Prostate gland (tissue), 2 donors: ENCODE results near the gene MCEE. TPM values are rescaled to one million over a fixed set of nuclear protein-coding genes. Genes with fewer than 3 reads are reported as not detected.
"Not testable (repeated sequence)": the region's sequence is repeated elsewhere in the genome, so short reads cannot be mapped to it uniquely, and the experiment has no call there.

Experiments
- DNase-seq: peaks from one replicate; pipeline ENCODE4 v3.0.0-alpha.2; 2019; ENCODE audit warnings: low spot score
- H3K27ac ChIP-seq, 2 donors: fragments of 200-600 bp; sonication (generic); 2 replicates each; pipeline ENCODE4 v1.5.1; 2017 to 2019
- H3K27me3 ChIP-seq: fragments of 200-600 bp; sonication (generic); replicated peaks from 2 replicates; pipeline ENCODE4 v1.5.1; 2019; ENCODE audit not compliant: insufficient read depth
- H3K36me3 ChIP-seq, 2 donors: fragments of 200-600 bp; sonication (generic); 1 replicate in 1 of 2; 2 replicates in 1 of 2; pipeline versions ENCODE4 v1.5.1 to v1.8.1; 2017 to 2019
- H3K4me1 ChIP-seq: fragments of 200-600 bp; sonication (generic); replicated peaks from 2 replicates; pipeline ENCODE4 v1.5.1; 2019
- H3K4me3 ChIP-seq, 2 donors: fragments of 200-600 bp; sonication (generic); 2 replicates each; pipeline ENCODE4 v1.5.1; 2017 to 2019
- H3K9me3 ChIP-seq: fragments of 200-600 bp; sonication (generic); 2 replicates; pipeline ENCODE4 v1.5.1; 2017
- CTCF ChIP-seq, 4 experiments: fragments of 200-600 bp in 2 of 4; fragments of 450-650 bp in 2 of 4; sonication (generic) in 2 of 4; IDR thresholded peaks; 1 replicate in 3 of 4; 2 replicates in 1 of 4; pipeline ENCODE4 v1.5.1; 2016 to 2019; ENCODE audit warnings: antibody characterized with exemption in 4 of 4, mild to moderate bottlenecking in 2 of 4, moderate library complexity in 2 of 4
- POLR2A ChIP-seq: fragments of 450-650 bp; IDR thresholded peaks from one replicate; pipeline ENCODE4 v1.6.1; 2016; ENCODE audit warnings: antibody characterized with exemption, mild to moderate bottlenecking
- POLR2AphosphoS5 ChIP-seq: sonication (generic); formaldehyde crosslinking; IDR thresholded peaks from one replicate; pipeline ENCODE4 v1.6.1; 2017; ENCODE audit warnings: antibody characterized with exemption
- WGBS: methylation state at CpG from one replicate; pipeline ENCODE4 v1.1.5; 2018; 5-methylcytosine and 5-hydroxymethylcytosine counted together
- intact Hi-C: fragments of 100-400 bp; cut with DNase I; formaldehyde crosslinking; loops from one replicate; pipeline ENCODE4 v1.14.2; 2022
- total RNA-seq, 2 donors: library from RNA; depleted of rRNA; stranded (reverse); fragments of >200 nt; gene quantifications; one replicate each; pipeline ENCODE4 v1.1.0, GENCODE V29; 2016

MCEE gene
- total RNA-seq, 2 donors from 2014 or later, result 18.2 to 41.4 TPM

GRCh38 chr2:71108091-71108490 is 21.9 kb downstream of the MCEE start:
- 92% methylated on average over 2 of the region's 2 CpGs for WGBS
- H3K27ac ChIP-seq, result no peak overlapping the region
- intact Hi-C loops, result no loop called here
- no peaks in the 10 kb centered on the region for H3K4me1 ChIP-seq
- no peak overlapping the region for H3K4me3 ChIP-seq
- DNase-seq, result no peak
- no peaks in the 10 kb centered on the region for H3K36me3 ChIP-seq
- H3K9me3 ChIP-seq, result no peaks in the 10 kb centered on the region
- no peaks in the 10 kb centered on the region for H3K27me3 ChIP-seq
- TF ChIP-seq POLR2AphosphoS5 (no peak), CTCF (IDR thresholded peaks at IDR 0.05) (no peak), POLR2A (no peak)

- H3K27me3 ChIP-seq, H3K9me3 ChIP-seq, intact Hi-C loops, H3K4me3 ChIP-seq, DNase-seq, H3K27ac ChIP-seq, H3K36me3 ChIP-seq, H3K4me1 ChIP-seq: not testable (repeated sequence)
- WGBS, result 90% methylated on average over 6 of the region's 6 CpGs
These were observed 23.6 kb downstream of the MCEE start for GRCh38 chr2:71106463-71106862.

- Histone ChIP-seq H3K27me3 (no peaks in the 10 kb centered on the region), H3K9me3 (no peaks in the 10 kb centered on the region), H3K4me1 (no peaks in the 10 kb centered on the region), H3K36me3 (no peaks in the 10 kb centered on the region), H3K27ac (no peak overlapping the region), H3K4me3 (no peak overlapping the region)
- DNase-seq, result no peak
- intact Hi-C loops, result no loop called here
- WGBS, result 89% methylated on average over 5 of the region's 5 CpGs
- TF ChIP-seq POLR2AphosphoS5 (no peak), CTCF (IDR thresholded peaks at IDR 0.05) (no peak), POLR2A (no peak)
These were observed 26.2 kb downstream of the MCEE start for GRCh38 chr2:71103809-71104208.

GRCh38 chr2:71102981-71103681 is 26.9 kb downstream of the MCEE start:
- no peak overlapping the region for H3K4me3 ChIP-seq
- no peaks in the 10 kb centered on the region for H3K27me3 ChIP-seq
- H3K9me3 ChIP-seq, result no peaks in the 10 kb centered on the region
- no peak for TF ChIP-seq CTCF (IDR thresholded peaks at IDR 0.05)
- TF ChIP-seq POLR2AphosphoS5, result no peak
- no peak for TF ChIP-seq POLR2A
- WGBS, result 52% methylated on average over 6 of the region's 6 CpGs
- H3K4me1 ChIP-seq, result no peaks in the 10 kb centered on the region
- DNase-seq, result no peak
- no peak overlapping the region for H3K27ac ChIP-seq
- no peaks in the 10 kb centered on the region for H3K36me3 ChIP-seq
- intact Hi-C loops, result no loop called here

- WGBS, result 30% methylated on average over 2 of the region's 2 CpGs
- Histone ChIP-seq H3K27me3 (no peaks in the 10 kb centered on the region), H3K4me1 (no peaks in the 10 kb centered on the region), H3K4me3 (no peak overlapping the region), H3K36me3 (no peaks in the 10 kb centered on the region), H3K9me3 (no peaks in the 10 kb centered on the region), H3K27ac (no peak overlapping the region)
- DNase-seq, result no peak
- intact Hi-C loops, result no loop called here
- TF ChIP-seq POLR2AphosphoS5 (no peak), POLR2A (no peak), CTCF (IDR thresholded peaks at IDR 0.05) (no peak)
These were observed 28.4 kb downstream of the MCEE start for GRCh38 chr2:71101656-71102055.
